Trophoblast cell (in vitro differentiated cells and primary cell): ENCODE data around the gene C18orf63. TPM values are rescaled to one million over a fixed set of nuclear protein-coding genes. Genes with fewer than 3 reads are reported as not detected.

Experiments
- DNase-seq, 2 donors: peaks; one replicate each; pipeline ENCODE4 v3.0.0-alpha.2; 2016
- H2AFZ ChIP-seq: 2 replicates; pipeline ENCODE4 v1.6.1; 2013; ENCODE audit warnings: low read length, moderate library complexity, mild to moderate bottlenecking; ENCODE audit not compliant: insufficient read depth, poor library complexity
- H2AK5ac ChIP-seq: 2 replicates; pipeline ENCODE4 v1.6.1; 2013; ENCODE audit warnings: mild to moderate bottlenecking, low read length
- H2BK120ac ChIP-seq: 2 replicates; pipeline ENCODE4 v1.6.1; 2013; ENCODE audit warnings: low read length, mild to moderate bottlenecking, moderate library complexity; ENCODE audit not compliant: insufficient read depth, poor library complexity
- H2BK12ac ChIP-seq: 2 replicates; pipeline ENCODE4 v1.6.1; 2013; ENCODE audit warnings: mild to moderate bottlenecking, low read length, moderate library complexity
- H2BK5ac ChIP-seq: 2 replicates; pipeline ENCODE4 v1.6.1; 2013; ENCODE audit warnings: low read length, low read depth, moderate library complexity, mild to moderate bottlenecking; ENCODE audit not compliant: poor library complexity
- H3K14ac ChIP-seq: 2 replicates; pipeline ENCODE4 v1.6.1; 2013; ENCODE audit warnings: mild to moderate bottlenecking, low read length
- H3K18ac ChIP-seq: 2 replicates; pipeline ENCODE4 v1.6.1; 2013; ENCODE audit warnings: mild to moderate bottlenecking, low read length
- H3K23ac ChIP-seq: 2 replicates; pipeline ENCODE4 v1.6.1; 2013; ENCODE audit warnings: low read length
- H3K27ac ChIP-seq: 2 replicates; pipeline ENCODE4 v1.5.1; 2013; ENCODE audit warnings: low read depth, mild to moderate bottlenecking, inconsistent platforms, low read length, moderate library complexity
- H3K27me3 ChIP-seq: 2 replicates; pipeline ENCODE4 v1.6.1; 2013; ENCODE audit warnings: inconsistent platforms, mild to moderate bottlenecking, low read length, moderate library complexity; ENCODE audit not compliant: insufficient read depth
- H3K36me3 ChIP-seq, 2 experiments: 1 replicate in 1 of 2; 2 replicates in 1 of 2; pipeline ENCODE4 v1.6.1; 2013; ENCODE audit warnings: low read length in 2 of 2, mild to moderate bottlenecking in 2 of 2, moderate library complexity in 1 of 2; ENCODE audit not compliant: insufficient read depth in 2 of 2, control insufficient read depth in 1 of 2
- H3K4ac ChIP-seq: 2 replicates; pipeline ENCODE4 v1.6.1; 2013; ENCODE audit warnings: low read depth, mild to moderate bottlenecking, low read length, moderate library complexity
- H3K4me1 ChIP-seq, 2 experiments: 1 replicate in 1 of 2; 2 replicates in 1 of 2; pipeline ENCODE4 v1.6.1; 2013; ENCODE audit warnings: low read length in 2 of 2, mild to moderate bottlenecking in 2 of 2, moderate library complexity in 1 of 2; ENCODE audit not compliant: insufficient read depth in 2 of 2, control insufficient read depth in 1 of 2
- H3K4me2 ChIP-seq: 2 replicates; pipeline ENCODE4 v1.6.1; 2013; ENCODE audit warnings: inconsistent platforms, mild to moderate bottlenecking, low read length, moderate library complexity
- H3K4me3 ChIP-seq: 2 replicates; pipeline ENCODE4 v1.5.1; 2013; ENCODE audit warnings: mild to moderate bottlenecking, low read depth, low read length, inconsistent platforms
- H3K79me1 ChIP-seq: one replicate; pipeline ENCODE4 v1.6.1; 2013; ENCODE audit warnings: low read length
- H3K79me2 ChIP-seq: 2 replicates; pipeline ENCODE4 v1.6.1; 2013; ENCODE audit warnings: low read length, mild to moderate bottlenecking; ENCODE audit not compliant: control insufficient read depth, insufficient read depth, poor library complexity
- H3K9ac ChIP-seq: 2 replicates; pipeline ENCODE4 v1.6.1; 2013; ENCODE audit warnings: mild to moderate bottlenecking, low read length
- H3K9me3 ChIP-seq: 2 replicates; pipeline ENCODE4 v1.6.1; 2013; ENCODE audit warnings: low read depth, mild to moderate bottlenecking, control low read depth, inconsistent platforms, low read length; ENCODE audit not compliant: insufficient read depth
- H4K12ac ChIP-seq: 2 replicates; pipeline ENCODE4 v1.6.1; 2013; ENCODE audit warnings: low read depth, mild to moderate bottlenecking, low read length, moderate library complexity
- H4K8ac ChIP-seq: 2 replicates; pipeline ENCODE4 v1.6.1; 2013; ENCODE audit warnings: low read depth, mild to moderate bottlenecking, low read length, moderate library complexity
- H4K91ac ChIP-seq: one replicate; pipeline ENCODE4 v1.6.1; 2013; ENCODE audit warnings: low read depth, mild to moderate bottlenecking, low read length, moderate library complexity
- WGBS: extraction: QIAGEN DNeasy Blood & Tissue Kit; methylation state at CpG from one replicate; pipeline ENCODE4 v1.1.7; 2013; ENCODE audit warnings: missing lambda C conversion rate; ENCODE audit not compliant: insufficient read length, insufficient coverage; ENCODE audit errors: extremely low coverage; 5-methylcytosine and 5-hydroxymethylcytosine counted together
- polyA plus RNA-seq: library from polyadenylated mRNA; stranded (reverse); fragments of 200-250 nt; gene quantifications from 2 replicates; pipeline ENCODE4 v1.2.3, GENCODE V29; 2013

C18orf63 gene
- polyA plus RNA-seq, result not detected in 2 replicates

- H3K27ac ChIP-seq, result no peak within 1 kb of the TSS
- H3K36me3 ChIP-seq, result no peaks in the 10 kb centered on the region
- WGBS, result no CpG with 5 or more reads among the region's 51 CpGs
- H3K14ac ChIP-seq, result peak within 1 kb of the TSS; percentile 35
- no peak within 1 kb of the TSS for H3K9ac ChIP-seq
- peak within 1 kb of the TSS; percentile 55 for H3K18ac ChIP-seq
- no peaks in the 10 kb centered on the region for H3K79me2 ChIP-seq
- H3K23ac ChIP-seq, result no peak within 1 kb of the TSS
- no peak within 1 kb of the TSS for H4K12ac ChIP-seq
- peaks cover 6% of the 10 kb centered on the region for H3K9me3 ChIP-seq
- peak within 1 kb of the TSS; percentile 18 for H2AK5ac ChIP-seq
- peak within 1 kb of the TSS; percentile 27 for H2BK120ac ChIP-seq
- no peak within 1 kb of the TSS for H3K4me3 ChIP-seq
- peaks cover 4% of the 10 kb centered on the region for H3K79me1 ChIP-seq
- no peak within 1 kb of the TSS for H2AFZ ChIP-seq
- H3K4ac ChIP-seq, result no peak within 1 kb of the TSS
- H4K8ac ChIP-seq, result peak within 1 kb of the TSS; percentile 52
- H4K91ac ChIP-seq, result peak within 1 kb of the TSS; percentile 86
- H3K4me1 ChIP-seq, result peaks cover 4% of the 10 kb centered on the region in 2 experiments
- no peak within 1 kb of the TSS for H3K4me2 ChIP-seq
- DNase-seq, result no peak
- peak within 1 kb of the TSS; percentile 51 for H2BK12ac ChIP-seq
- no peaks in the 10 kb centered on the region for H3K27me3 ChIP-seq
- peak within 1 kb of the TSS; percentile 4 for H2BK5ac ChIP-seq
These were observed at the start of gene C18orf63 for GRCh38 chr18:74315464-74316256. Gene C18orf63 (plus strand): TSS chr18:74315839. CDS start chr18:74317866, 2,027 bp downstream.

- H3K14ac ChIP-seq, result no peak overlapping the region
- H3K36me3 ChIP-seq, result no peaks in the 10 kb centered on the region
- H3K79me1 ChIP-seq, result no peaks in the 10 kb centered on the region
- no peaks in the 10 kb centered on the region for H3K9me3 ChIP-seq
- DNase-seq, result no peak
- no peak overlapping the region for H3K4me2 ChIP-seq
- no peak overlapping the region for H2AK5ac ChIP-seq
- H3K4me3 ChIP-seq, result no peak overlapping the region
- no peak overlapping the region for H3K27ac ChIP-seq
- no peaks in the 10 kb centered on the region for H3K27me3 ChIP-seq
- H3K9ac ChIP-seq, result no peak overlapping the region
- no peak overlapping the region for H2BK12ac ChIP-seq
- peaks cover 8% of the 10 kb centered on the region in 2 experiments for H3K4me1 ChIP-seq
- no peak overlapping the region for H2BK120ac ChIP-seq
- no peak overlapping the region for H2BK5ac ChIP-seq
- no peak overlapping the region for H4K12ac ChIP-seq
- H3K23ac ChIP-seq, result no peak overlapping the region
- H4K8ac ChIP-seq, result no peak overlapping the region
- no peaks in the 10 kb centered on the region for H3K79me2 ChIP-seq
- no peak overlapping the region for H3K18ac ChIP-seq
- H2AFZ ChIP-seq, result no peak overlapping the region
- H3K4ac ChIP-seq, result no peak overlapping the region
- WGBS, result no CpG with 5 or more reads among the region's 9 CpGs
- H4K91ac ChIP-seq, result no peak overlapping the region
These were observed 49.5 kb upstream of the C18orf63 start for GRCh38 chr18:74266161-74266560.

GRCh38 chr18:74268175-74268574 lies 47.5 kb upstream of the C18orf63 start:
- Histone ChIP-seq H4K91ac (no peak overlapping the region), H3K4me3 (no peak overlapping the region), H3K4me2 (no peak overlapping the region), H3K79me1 (no peaks in the 10 kb centered on the region), H3K4ac (no peak overlapping the region), H2BK5ac (no peak overlapping the region), H4K8ac (no peak overlapping the region), H3K36me3 (no peaks in the 10 kb centered on the region), H3K27me3 (no peaks in the 10 kb centered on the region), H2AK5ac (no peak overlapping the region), H4K12ac (no peak overlapping the region), H3K14ac (no peak overlapping the region), H3K4me1 (peaks cover 8% of the 10 kb centered on the region in 2 experiments), H3K23ac (no peak overlapping the region), H3K79me2 (no peaks in the 10 kb centered on the region), H3K9ac (no peak overlapping the region), H3K9me3 (no peaks in the 10 kb centered on the region), H2AFZ (no peak overlapping the region), H3K27ac (no peak overlapping the region), H2BK120ac (no peak overlapping the region), H2BK12ac (no peak overlapping the region), H3K18ac (no peak overlapping the region)
- WGBS, result no CpG with 5 or more reads among the region's 7 CpGs
- no peak for DNase-seq

GRCh38 chr18:74268933-74269620 lies 46.6 kb upstream of the C18orf63 start:
- no peak overlapping the region for H3K14ac ChIP-seq
- H3K27ac ChIP-seq, result no peak overlapping the region
- no peaks in the 10 kb centered on the region for H3K79me1 ChIP-seq
- no peak overlapping the region for H2BK5ac ChIP-seq
- peaks cover 8% of the 10 kb centered on the region in 2 experiments for H3K4me1 ChIP-seq
- H3K79me2 ChIP-seq, result no peaks in the 10 kb centered on the region
- no peak overlapping the region for H4K91ac ChIP-seq
- H2AK5ac ChIP-seq, result no peak overlapping the region
- WGBS, result no CpG with 5 or more reads among the region's 11 CpGs
- no peak overlapping the region for H4K8ac ChIP-seq
- H3K18ac ChIP-seq, result no peak overlapping the region
- no peak overlapping the region for H3K4me2 ChIP-seq
- no peak overlapping the region for H3K4me3 ChIP-seq
- no peak overlapping the region for H3K23ac ChIP-seq
- DNase-seq, result no peak
- H2AFZ ChIP-seq, result no peak overlapping the region
- H3K9me3 ChIP-seq, result no peaks in the 10 kb centered on the region
- H2BK120ac ChIP-seq, result no peak overlapping the region
- no peaks in the 10 kb centered on the region for H3K27me3 ChIP-seq
- H4K12ac ChIP-seq, result no peak overlapping the region
- no peak overlapping the region for H3K9ac ChIP-seq
- H3K36me3 ChIP-seq, result no peaks in the 10 kb centered on the region
- H2BK12ac ChIP-seq, result no peak overlapping the region
- H3K4ac ChIP-seq, result no peak overlapping the region
